AG04449 (cell line): ENCODE data around the gene PDGFB.

Experiments
- CTCF ChIA-PET: fragments of 350-600 bp; formaldehyde crosslinking; extraction: SDS; loops from one replicate; lab custom pipeline; 2021; ENCODE audit warnings: antibody characterized with exemption; lab: Yijun Ruan, JAX
- POLR2A ChIA-PET: fragments of 400-600, 350-600 bp; formaldehyde crosslinking; extraction: SDS; loops from one replicate; lab custom pipeline; 2020; ENCODE audit warnings: antibody characterized with exemption, inconsistent platforms; lab: Yijun Ruan, JAX
- DNase-seq: peaks from one replicate; pipeline ENCODE4 v3.0.0-alpha.2; 2010; ENCODE audit warnings: low read depth, low spot score
- H3K4me3 ChIP-seq: 2 replicates; pipeline ENCODE4 v1.5.1; 2011; ENCODE audit warnings: low read depth, mild to moderate bottlenecking, control low read depth, low read length
- CTCF ChIP-seq: IDR thresholded peaks from one replicate; pipeline ENCODE4 v1.5.1; 2011; ENCODE audit warnings: mild to moderate bottlenecking, moderate library complexity, low read length, control low read depth, inconsistent platforms; ENCODE audit not compliant: insufficient read depth; ENCODE audit errors: missing control alignments

The PDGFB gene

GRCh38 chr22:39239561-39240423 is 5.0 kb downstream of the PDGFB start:
- ChIA-PET POLR2A (no interaction called here), CTCF (no interaction called here)
- no peak for TF ChIP-seq CTCF
- H3K4me3 ChIP-seq, result no peak overlapping the region
- no peak for DNase-seq

GRCh38 chr22:39238966-39239505 is 5.7 kb downstream of the PDGFB start:
- no peak for TF ChIP-seq CTCF
- CTCF ChIA-PET, result interaction anchor here (1.3 kb wide), 1 partner anchor 24 kb away, joined by 3 read pairs; no protein-coding TSS in a partner anchor
- DNase-seq, result no peak
- POLR2A ChIA-PET, result no interaction called here
- no peak overlapping the region for H3K4me3 ChIP-seq

- CTCF ChIA-PET, result interaction anchor here (1.3 kb wide), 1 partner anchor 23 kb away, joined by 3 read pairs; no protein-coding TSS in a partner anchor
- TF ChIP-seq CTCF, result no peak
- POLR2A ChIA-PET, result no interaction called here
- no peak for DNase-seq
- no peak overlapping the region for H3K4me3 ChIP-seq
These were observed 6.2 kb downstream of the PDGFB start for GRCh38 chr22:39238561-39238960.

- ChIA-PET POLR2A (no interaction called here), CTCF (interaction anchor here (1.3 kb wide), 1 partner anchor 23 kb away, joined by 3 read pairs; no protein-coding TSS in a partner anchor)
- DNase-seq, result no peak
- TF ChIP-seq CTCF, result no peak
- no peak overlapping the region for H3K4me3 ChIP-seq
These were observed 6.7 kb downstream of the PDGFB start for GRCh38 chr22:39238101-39238466.

- no peak for DNase-seq
- no peak overlapping the region for H3K4me3 ChIP-seq
- ChIA-PET POLR2A (no interaction called here), CTCF (no interaction called here)
- TF ChIP-seq CTCF, result no peak
These were observed 7.3 kb downstream of the PDGFB start for GRCh38 chr22:39237318-39238100.
